Natural killer cell (primary cell): Measurements from ENCODE around the gene ACSM6. TPM values are rescaled to one million over a fixed set of nuclear protein-coding genes. Genes with fewer than 3 reads are reported as not detected.

ENCODE experiments used
- ATAC-seq, 3 donors: fragments of 150-1000 bp in 2 of 3; fragments of 200-7000 bp in 1 of 3; cut with Tn5 transposase; 1 replicate in 1 of 3; 2 replicates in 2 of 3; pipeline ENCODE4 v1.10.0; 2021; ENCODE audit warnings: mild to moderate bottlenecking in 2 of 3, moderate library complexity in 2 of 3
- DNase-seq, 2 donors: peaks; one replicate each; pipeline versions ENCODE4 v3.0.0 to v3.0.0-alpha.2; 2013 to 2021; ENCODE audit warnings: mixed read lengths in 1 of 2
- H3K27ac ChIP-seq: one replicate; pipeline ENCODE4 v1.5.1; 2013; ENCODE audit warnings: mild to moderate bottlenecking, low read length
- H3K27me3 ChIP-seq: one replicate; pipeline ENCODE4 v1.6.1; 2013; ENCODE audit warnings: low read length; ENCODE audit not compliant: control insufficient read depth, insufficient read depth
- H3K36me3 ChIP-seq: one replicate; pipeline ENCODE4 v1.6.1; 2013; ENCODE audit warnings: low read length; ENCODE audit not compliant: control insufficient read depth, insufficient read depth
- H3K4me1 ChIP-seq: one replicate; pipeline ENCODE4 v1.6.1; 2013; ENCODE audit warnings: low read length; ENCODE audit not compliant: control insufficient read depth, insufficient read depth
- H3K4me3 ChIP-seq: one replicate; pipeline ENCODE4 v1.5.1; 2013; ENCODE audit warnings: low read length
- H3K9me3 ChIP-seq: one replicate; pipeline ENCODE4 v1.6.1; 2013; ENCODE audit warnings: low read length; ENCODE audit not compliant: control insufficient read depth, insufficient read depth
- H3K27ac Mint-ChIP-seq, 2 donors: one replicate each; pipeline ENCODE4 v1.8.0; 2022; ENCODE audit warnings: mild to moderate bottlenecking in 2 of 2, mixed read lengths in 2 of 2, moderate library complexity in 1 of 2
- H3K27me3 Mint-ChIP-seq, 2 donors: one replicate each; pipeline ENCODE4 v1.8.0; 2022; ENCODE audit warnings: low read depth in 2 of 2, mixed read lengths in 2 of 2
- H3K36me3 Mint-ChIP-seq: one replicate; pipeline ENCODE4 v1.8.0; 2022; ENCODE audit warnings: mixed read lengths
- H3K4me1 Mint-ChIP-seq, 2 donors: one replicate each; pipeline ENCODE4 v1.8.0; 2022; ENCODE audit warnings: mixed read lengths in 2 of 2
- H3K4me3 Mint-ChIP-seq: one replicate; pipeline ENCODE4 v1.8.0; 2022; ENCODE audit warnings: mild to moderate bottlenecking, moderate library complexity, mixed read lengths
- H3K9me3 Mint-ChIP-seq, 2 donors: one replicate each; pipeline ENCODE4 v1.8.0; 2022; ENCODE audit warnings: mixed read lengths in 2 of 2
- CTCF ChIP-seq: fragments of 200-600 bp; IDR thresholded peaks from one replicate; pipeline ENCODE4 v1.8.0; 2022; ENCODE audit warnings: antibody characterized with exemption
- WGBS: methylation state at CpG from one replicate; pipeline ENCODE4 v1.1.7; 2013; ENCODE audit warnings: missing lambda C conversion rate; ENCODE audit not compliant: insufficient coverage; 5-methylcytosine and 5-hydroxymethylcytosine counted together
- intact Hi-C: fragments of 100-400 bp; cut with micrococcal nuclease; formaldehyde crosslinking; loops from one replicate; pipeline ENCODE4 v1.14.2; 2022
- total RNA-seq, 4 donors: library from RNA; stranded (reverse); fragments of 120-200 nt in 1 of 4; gene quantifications; one replicate each; pipeline versions ENCODE4 v1.2.3 to v1.2.4, GENCODE V29; 2013 to 2022

ACSM6 gene
- total RNA-seq, 3 donors from 2014 or later (not counting 1 experiment from before 2014, with no cell fraction given), result not detected

GRCh38 chr10:95241533-95241932, 47.5 kb downstream of the ACSM6 start:
- Mint-ChIP-seq H3K4me1 (no peaks in the 10 kb centered on the region), H3K9me3 (no peaks in the 10 kb centered on the region), H3K27me3 (no peaks in the 10 kb centered on the region), H3K36me3 (peaks cover 7% of the 10 kb centered on the region), H3K27ac (no peak overlapping the region), H3K4me3 (no peak overlapping the region)
- H3K36me3 ChIP-seq, result peaks cover 4% of the 10 kb centered on the region
- H3K4me3 ChIP-seq, result no peak overlapping the region
- WGBS, result 42% methylated on average over 3 of the region's 4 CpGs
- H3K4me1 ChIP-seq, result no peaks in the 10 kb centered on the region
- H3K27me3 ChIP-seq, result no peaks in the 10 kb centered on the region
- no peak overlapping the region for H3K27ac ChIP-seq
- ATAC-seq, result no peak
- TF ChIP-seq CTCF, result no peak
- no peak for DNase-seq
- H3K9me3 ChIP-seq, result no peaks in the 10 kb centered on the region
- intact Hi-C loops, result no loop called here

- no peaks in the 10 kb centered on the region for H3K9me3 Mint-ChIP-seq
- H3K27me3 Mint-ChIP-seq, result no peaks in the 10 kb centered on the region
- peaks cover 3% of the 10 kb centered on the region for H3K36me3 ChIP-seq
- WGBS, result 81% methylated on average over 8 of the region's 8 CpGs
- peaks cover under 1% of the 10 kb centered on the region for H3K36me3 Mint-ChIP-seq
- H3K27ac ChIP-seq, result no peak overlapping the region
- H3K27me3 ChIP-seq, result no peaks in the 10 kb centered on the region
- DNase-seq (peak in 1 of 2 donors; percentile 47), ATAC-seq (peak in 1 of 3 donors; percentile 48)
- no peak overlapping the region for H3K27ac Mint-ChIP-seq
- no peaks in the 10 kb centered on the region for H3K4me1 ChIP-seq
- H3K4me3 Mint-ChIP-seq, result no peak overlapping the region
- no peaks in the 10 kb centered on the region for H3K4me1 Mint-ChIP-seq
- H3K4me3 ChIP-seq, result no peak overlapping the region
- intact Hi-C loops, result no loop called here
- peak; percentile 15 for TF ChIP-seq CTCF
- no peaks in the 10 kb centered on the region for H3K9me3 ChIP-seq
Measured at GRCh38 chr10:95242581-95243317, 48.7 kb downstream of the ACSM6 start.

DNA sequence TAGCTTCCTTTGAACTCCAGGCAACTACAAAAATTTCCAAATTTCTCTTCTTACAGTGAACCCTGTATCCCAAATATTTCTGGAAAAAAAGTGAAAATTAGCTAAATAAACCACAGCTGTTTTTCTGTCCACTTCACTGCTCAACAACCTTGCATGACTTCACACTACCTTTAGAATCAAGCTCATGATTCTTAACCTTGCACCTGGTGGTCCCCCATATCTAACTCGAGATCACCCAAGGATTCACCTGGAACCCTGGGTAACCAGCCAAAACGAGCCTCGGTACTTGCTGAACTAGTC, 49.2 kb downstream of the ACSM6 start:
- Histone ChIP-seq H3K4me3 (no peak overlapping the region), H3K36me3 (no peaks in the 10 kb centered on the region), H3K27ac (no peak overlapping the region), H3K4me1 (no peaks in the 10 kb centered on the region), H3K27me3 (no peaks in the 10 kb centered on the region), H3K9me3 (no peaks in the 10 kb centered on the region)
- intact Hi-C loops, result no loop called here
- DNase-seq (no peak), ATAC-seq (no peak)
- no peaks in the 10 kb centered on the region for H3K27me3 Mint-ChIP-seq
- no peak overlapping the region for H3K27ac Mint-ChIP-seq
- H3K4me1 Mint-ChIP-seq, result no peaks in the 10 kb centered on the region
- no peaks in the 10 kb centered on the region for H3K9me3 Mint-ChIP-seq
- WGBS, result 67% methylated on average over 3 of the region's 3 CpGs
- peak; percentile 18 for TF ChIP-seq CTCF
- no peak overlapping the region for H3K4me3 Mint-ChIP-seq
- H3K36me3 Mint-ChIP-seq, result no peaks in the 10 kb centered on the region

GRCh38 chr10:95244152-95244551, 50.1 kb downstream of the ACSM6 start:
- no peak overlapping the region for H3K4me3 ChIP-seq
- H3K36me3 ChIP-seq, result no peaks in the 10 kb centered on the region
- WGBS, result 92% methylated on average over 2 of the region's 2 CpGs
- ATAC-seq (no peak), DNase-seq (no peak)
- H3K36me3 Mint-ChIP-seq, result no peaks in the 10 kb centered on the region
- no peak overlapping the region for H3K27ac ChIP-seq
- H3K27ac Mint-ChIP-seq, result no peak overlapping the region
- no peak for TF ChIP-seq CTCF
- no peak overlapping the region for H3K4me3 Mint-ChIP-seq
- H3K4me1 Mint-ChIP-seq, result no peaks in the 10 kb centered on the region
- H3K27me3 ChIP-seq, result no peaks in the 10 kb centered on the region
- intact Hi-C loops, result no loop called here
- no peaks in the 10 kb centered on the region for H3K27me3 Mint-ChIP-seq
- H3K9me3 ChIP-seq, result no peaks in the 10 kb centered on the region
- H3K9me3 Mint-ChIP-seq, result no peaks in the 10 kb centered on the region
- H3K4me1 ChIP-seq, result no peaks in the 10 kb centered on the region
